ENCODE measurements around the gene SLC38A4. TPM values are rescaled to one million over a fixed set of nuclear protein-coding genes. Genes with fewer than 3 reads are reported as not detected.

The SLC38A4 gene
- total RNA-seq, 1 experiment from 2014 or later: 20.1 TPM

DNA sequence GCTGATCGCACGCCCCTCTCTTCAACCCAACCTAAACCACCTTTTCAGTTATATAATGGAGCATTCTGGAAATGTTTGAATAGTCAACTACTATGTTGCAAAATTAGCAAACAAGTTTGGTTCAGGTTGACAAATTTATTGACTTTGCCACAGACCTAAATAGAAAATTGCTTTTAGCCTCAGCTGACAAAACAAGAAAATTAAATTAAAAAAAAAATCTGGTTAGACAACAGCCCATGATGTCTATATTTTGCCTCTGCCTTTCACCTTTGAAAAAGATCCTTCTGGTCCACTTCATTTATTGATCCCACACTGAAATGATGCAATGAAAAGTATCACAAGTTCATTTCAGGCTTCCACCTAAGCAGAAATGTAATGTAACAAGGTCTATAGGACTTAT lies 17.5 kb downstream of the SLC38A4 start:
- ChIA-PET CTCF (no interaction called here), POLR2A (no interaction called here)
- no peaks in the 10 kb centered on the region for H3K4me1 Mint-ChIP-seq (ENCODE audit: low read depth, unreplicated experiment)
- H3K4me1 ChIP-seq: peaks cover 3% of the 10 kb centered on the region; the same call in 1 of the 2 replicates
- no peak overlapping the region for H3K4me3 ChIP-seq (ENCODE audit: low read depth, low read length)
- H3K4me3 Mint-ChIP-seq (ENCODE audit: unreplicated experiment): no peak overlapping the region
- no peaks in the 10 kb centered on the region for H3K27me3 Mint-ChIP-seq (ENCODE audit: insufficient read depth, unreplicated experiment)
- TF ChIP-seq, protein P1, sequence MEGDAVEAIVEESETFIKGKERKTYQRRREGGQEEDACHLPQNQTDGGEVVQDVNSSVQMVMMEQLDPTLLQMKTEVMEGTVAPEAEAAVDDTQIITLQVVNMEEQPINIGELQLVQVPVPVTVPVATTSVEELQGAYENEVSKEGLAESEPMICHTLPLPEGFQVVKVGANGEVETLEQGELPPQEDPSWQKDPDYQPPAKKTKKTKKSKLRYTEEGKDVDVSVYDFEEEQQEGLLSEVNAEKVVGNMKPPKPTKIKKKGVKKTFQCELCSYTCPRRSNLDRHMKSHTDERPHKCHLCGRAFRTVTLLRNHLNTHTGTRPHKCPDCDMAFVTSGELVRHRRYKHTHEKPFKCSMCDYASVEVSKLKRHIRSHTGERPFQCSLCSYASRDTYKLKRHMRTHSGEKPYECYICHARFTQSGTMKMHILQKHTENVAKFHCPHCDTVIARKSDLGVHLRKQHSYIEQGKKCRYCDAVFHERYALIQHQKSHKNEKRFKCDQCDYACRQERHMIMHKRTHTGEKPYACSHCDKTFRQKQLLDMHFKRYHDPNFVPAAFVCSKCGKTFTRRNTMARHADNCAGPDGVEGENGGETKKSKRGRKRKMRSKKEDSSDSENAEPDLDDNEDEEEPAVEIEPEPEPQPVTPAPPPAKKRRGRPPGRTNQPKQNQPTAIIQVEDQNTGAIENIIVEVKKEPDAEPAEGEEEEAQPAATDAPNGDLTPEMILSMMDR (IDR thresholded peaks at IDR 0.05; ENCODE audit: insufficient read depth in 1 of 2, low read depth in 1 of 2, low read length in 1 of 2, severe bottlenecking in 1 of 2, unreplicated experiment in 1 of 2): no peak
- intact Hi-C loops (cut with micrococcal nuclease; ENCODE audit: unreplicated experiment): no loop called here
- H3K36me3 ChIP-seq (ENCODE audit: control insufficient read depth, insufficient read depth, low read length): no peaks in the 10 kb centered on the region
- H3K36me3 Mint-ChIP-seq (ENCODE audit: insufficient read depth, unreplicated experiment): peaks cover 7% of the 10 kb centered on the region
- BruUV-seq (replicated peaks): no TSS peak
- no peaks in the 10 kb centered on the region for H3K27me3 ChIP-seq (replicated peaks; ENCODE audit: control insufficient read depth, insufficient read depth, low read length)
- H3K27ac Mint-ChIP-seq (ENCODE audit: unreplicated experiment): no peak overlapping the region
- peaks cover 9% of the 10 kb centered on the region for H3K9me3 Mint-ChIP-seq (ENCODE audit: unreplicated experiment)
- DNase-seq: no peak
- no peaks in the 10 kb centered on the region for H3K9me3 ChIP-seq

DNA sequence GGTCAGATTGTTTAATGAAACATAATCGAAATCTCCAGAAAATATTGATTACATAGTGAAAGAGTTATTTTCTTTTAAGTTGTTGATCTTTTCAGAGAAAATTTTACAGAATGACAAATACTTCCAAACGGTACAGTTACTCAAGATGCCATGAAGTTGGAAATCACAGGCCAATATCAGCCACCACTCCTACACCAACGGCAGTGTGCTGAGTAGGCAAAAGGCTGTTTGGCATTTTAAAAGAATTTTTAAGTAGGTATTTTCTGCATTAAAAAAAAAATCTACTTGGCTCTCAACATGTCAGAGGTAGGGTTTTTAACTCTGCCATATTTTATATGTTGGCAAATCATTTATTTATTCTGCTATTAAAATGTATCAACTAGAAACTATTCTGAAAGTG lies 21.7 kb downstream of the SLC38A4 start:
- peaks cover 22% of the 10 kb centered on the region for H3K4me1 ChIP-seq
- TF ChIP-seq, protein P1 (IDR thresholded peaks at IDR 0.05; ENCODE audit: insufficient read depth in 1 of 2, low read depth in 1 of 2, low read length in 1 of 2, severe bottlenecking in 1 of 2, unreplicated experiment in 1 of 2): no peak
- peaks cover 9% of the 10 kb centered on the region for H3K9me3 Mint-ChIP-seq (ENCODE audit: unreplicated experiment)
- no peaks in the 10 kb centered on the region for H3K9me3 ChIP-seq
- POLR2A ChIA-PET: no interaction called here
- H3K27me3 Mint-ChIP-seq (ENCODE audit: insufficient read depth, unreplicated experiment): no peaks in the 10 kb centered on the region
- peaks cover 11% of the 10 kb centered on the region for H3K4me1 Mint-ChIP-seq (ENCODE audit: low read depth, unreplicated experiment)
- DNase-seq: no peak
- H3K27me3 ChIP-seq (replicated peaks; ENCODE audit: control insufficient read depth, insufficient read depth, low read length): no peaks in the 10 kb centered on the region
- intact Hi-C loops (cut with micrococcal nuclease; ENCODE audit: unreplicated experiment): no loop called here
- H3K36me3 ChIP-seq (ENCODE audit: control insufficient read depth, insufficient read depth, low read length): no peaks in the 10 kb centered on the region
- no TSS peak for BruUV-seq (replicated peaks)
- H3K27ac Mint-ChIP-seq (ENCODE audit: unreplicated experiment): no peak overlapping the region
- no peak overlapping the region for H3K4me3 Mint-ChIP-seq (ENCODE audit: unreplicated experiment)
- no peak overlapping the region for H3K4me3 ChIP-seq (ENCODE audit: low read depth, low read length)
- CTCF ChIA-PET: no interaction called here
- H3K36me3 Mint-ChIP-seq (ENCODE audit: insufficient read depth, unreplicated experiment): peaks cover 7% of the 10 kb centered on the region

DNA sequence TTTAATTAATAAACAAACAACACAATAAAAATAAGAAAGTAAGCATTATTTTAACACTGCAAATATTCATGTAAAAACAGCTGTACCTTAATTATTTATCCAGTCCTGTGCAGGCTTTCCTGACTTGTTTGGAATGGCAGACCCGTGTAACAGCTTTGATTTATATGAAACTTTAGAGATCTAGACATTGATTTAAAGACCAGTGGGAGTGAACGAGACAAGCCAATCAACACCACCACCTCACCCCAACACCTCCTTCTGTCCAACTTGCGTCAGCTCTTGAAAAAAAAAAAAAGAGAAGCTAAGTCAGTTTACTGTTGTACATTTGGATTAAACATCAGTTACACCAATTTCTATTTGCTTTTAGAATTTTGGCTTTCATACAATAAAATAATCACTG lies 22.3 kb downstream of the SLC38A4 start:
- intact Hi-C loops (cut with micrococcal nuclease; ENCODE audit: unreplicated experiment): no loop called here
- H3K36me3 Mint-ChIP-seq (ENCODE audit: insufficient read depth, unreplicated experiment): peaks cover 7% of the 10 kb centered on the region
- H3K9me3 ChIP-seq: no peaks in the 10 kb centered on the region
- H3K27me3 Mint-ChIP-seq (ENCODE audit: insufficient read depth, unreplicated experiment): no peaks in the 10 kb centered on the region
- H3K27me3 ChIP-seq (replicated peaks; ENCODE audit: control insufficient read depth, insufficient read depth, low read length): no peaks in the 10 kb centered on the region
- H3K4me1 Mint-ChIP-seq (ENCODE audit: low read depth, unreplicated experiment): peaks cover 11% of the 10 kb centered on the region
- no peak overlapping the region for H3K4me3 ChIP-seq (ENCODE audit: low read depth, low read length)
- ChIA-PET POLR2A (no interaction called here), CTCF (interaction anchor here (0.7 kb wide), 1 partner anchor 1169 kb away, joined by 3 read pairs; no protein-coding TSS in a partner anchor)
- no TSS peak for BruUV-seq (replicated peaks)
- no peak overlapping the region for H3K4me3 Mint-ChIP-seq (ENCODE audit: unreplicated experiment)
- DNase-seq: no peak
- H3K4me1 ChIP-seq: peaks cover 27% of the 10 kb centered on the region
- H3K9me3 Mint-ChIP-seq (ENCODE audit: unreplicated experiment): peaks cover 10% of the 10 kb centered on the region
- H3K27ac Mint-ChIP-seq (ENCODE audit: unreplicated experiment): no peak overlapping the region
- TF ChIP-seq, protein P1 (IDR thresholded peaks at IDR 0.05; ENCODE audit: insufficient read depth in 1 of 2, low read depth in 1 of 2, low read length in 1 of 2, severe bottlenecking in 1 of 2, unreplicated experiment in 1 of 2): no peak
- H3K36me3 ChIP-seq (ENCODE audit: control insufficient read depth, insufficient read depth, low read length): no peaks in the 10 kb centered on the region

Measured in Caco-2 (cell line).